Stimulated activated CD4-positive, alpha-beta T cell treated with anti-CD3 and anti-CD28 coated beads, Interleukin-1b, Interleukin-23, amount 100 ng/mL, for 48 hours (primary cell): Measurements from ENCODE around the gene NRP2.
A peak's percentile ranks its signal among the peaks of the same experiment; 100 is the strongest.

Experiments used
- DNase-seq: peaks from one replicate; pipeline ENCODE4 v3.0.0-alpha.2; 2020

Gene NRP2

DNA sequence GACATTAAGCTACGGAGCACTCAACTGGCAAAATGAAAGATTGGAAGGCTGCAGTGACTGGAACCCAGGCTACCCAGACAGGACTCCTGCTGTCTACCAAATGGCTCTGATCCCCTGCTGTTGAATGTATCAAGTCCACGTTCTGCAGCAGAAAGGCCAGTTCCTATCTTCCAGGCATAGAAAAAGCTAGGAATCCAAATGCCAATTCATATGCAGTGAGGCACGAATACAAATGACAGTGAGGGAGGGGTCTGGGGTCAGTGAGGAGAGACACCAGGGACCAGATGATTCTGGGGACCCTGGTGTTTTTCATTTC is 5.3 kb downstream of the NRP2 start:
- DNase-seq, result no peak

DNA sequence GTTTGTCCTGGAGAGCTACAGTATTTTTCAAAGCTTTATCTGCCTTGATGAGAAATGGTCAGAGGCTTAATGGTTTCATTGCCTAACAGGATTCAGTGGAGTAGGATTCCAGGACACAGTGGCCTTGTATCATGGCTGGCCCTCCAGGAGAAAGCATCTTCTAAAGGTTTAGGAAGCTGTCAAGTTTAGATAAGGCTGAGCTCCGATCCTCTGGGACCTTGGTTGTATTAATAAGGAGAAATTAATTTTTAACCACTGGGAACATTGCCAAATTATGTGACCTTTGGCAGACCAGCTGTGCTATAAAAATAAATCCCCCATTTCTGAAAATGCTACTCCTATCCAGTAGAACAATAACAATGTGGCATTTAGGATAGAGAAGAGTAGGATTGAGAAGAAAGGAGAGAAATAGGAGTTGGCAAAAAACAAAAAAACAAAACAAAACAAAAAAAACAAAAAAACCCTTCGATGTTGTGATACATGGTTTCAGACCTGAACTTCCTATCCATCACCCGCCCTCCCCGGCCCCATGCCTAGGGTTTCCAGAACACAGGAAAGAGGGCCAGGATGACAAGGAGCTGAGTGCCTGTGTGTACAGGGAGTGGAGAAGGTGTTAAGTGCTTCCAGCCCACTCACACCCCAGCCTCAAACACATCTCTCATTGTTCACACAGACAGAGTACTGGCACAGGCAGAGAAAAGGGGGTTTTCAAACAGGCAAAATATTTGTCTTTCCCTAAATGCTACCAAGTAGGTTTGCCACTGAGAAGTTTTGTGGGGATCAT is 6.3 kb downstream of the NRP2 start:
- no peak for DNase-seq

DNA sequence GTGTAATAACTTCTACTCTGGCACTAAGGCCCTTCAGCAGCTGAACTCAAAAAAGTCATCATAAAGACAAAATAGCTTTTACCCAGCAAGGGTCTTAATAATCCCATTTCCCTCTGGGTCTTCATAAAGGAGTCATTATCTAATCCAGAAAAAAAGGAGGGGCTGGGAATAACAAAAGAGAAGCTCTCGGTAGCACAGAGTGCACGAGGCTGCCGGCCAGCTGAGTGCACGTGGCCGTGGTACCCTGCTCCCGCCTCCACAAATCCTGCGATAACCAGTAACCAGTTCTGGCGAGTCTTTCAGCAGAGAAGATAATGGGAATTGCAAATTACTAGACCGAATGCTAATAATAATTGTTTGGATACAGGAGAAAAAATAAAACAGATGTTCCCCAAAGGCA is 7.5 kb downstream of the NRP2 start:
- DNase-seq, result no peak

DNA sequence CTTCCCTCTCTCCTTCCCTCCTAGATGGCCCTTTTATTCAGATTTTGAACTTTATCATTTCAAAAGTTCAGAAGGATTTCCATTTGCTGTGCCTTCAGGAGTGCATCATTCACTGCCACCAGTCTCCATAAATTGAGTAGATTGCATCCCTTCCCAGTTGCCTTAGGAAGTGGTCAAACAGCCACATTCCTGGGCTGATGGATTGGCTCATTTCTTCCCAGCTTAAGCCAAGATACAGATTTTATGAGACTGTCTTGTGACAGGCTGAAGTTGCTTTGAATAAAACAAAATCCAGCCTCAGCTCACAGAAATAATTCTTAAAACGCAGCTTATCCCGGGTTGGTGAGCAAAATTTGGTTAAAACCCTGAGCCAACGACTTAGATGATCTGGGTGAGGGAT is 9.8 kb downstream of the NRP2 start:
- no peak for DNase-seq

DNA sequence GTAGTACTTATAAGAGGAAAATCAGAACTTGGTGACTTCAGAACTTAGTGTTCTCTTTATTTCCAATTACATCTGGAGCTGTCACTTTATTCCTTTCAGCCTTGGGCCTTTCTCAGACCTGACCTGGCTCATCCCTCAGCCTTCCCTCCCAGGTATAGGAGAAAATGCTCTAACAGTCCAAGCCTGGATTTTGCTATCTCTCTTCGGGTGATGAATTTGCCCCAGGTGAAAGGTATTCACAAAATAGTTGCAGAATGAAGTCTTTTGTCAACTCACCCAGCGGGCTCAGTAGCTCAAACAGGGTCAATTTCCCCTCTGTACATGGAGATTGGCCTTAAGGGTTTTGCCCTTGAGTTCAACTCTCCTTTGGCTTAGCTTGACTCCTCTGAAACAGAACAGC is 12.0 kb downstream of the NRP2 start:
- DNase-seq, result no peak

DNA sequence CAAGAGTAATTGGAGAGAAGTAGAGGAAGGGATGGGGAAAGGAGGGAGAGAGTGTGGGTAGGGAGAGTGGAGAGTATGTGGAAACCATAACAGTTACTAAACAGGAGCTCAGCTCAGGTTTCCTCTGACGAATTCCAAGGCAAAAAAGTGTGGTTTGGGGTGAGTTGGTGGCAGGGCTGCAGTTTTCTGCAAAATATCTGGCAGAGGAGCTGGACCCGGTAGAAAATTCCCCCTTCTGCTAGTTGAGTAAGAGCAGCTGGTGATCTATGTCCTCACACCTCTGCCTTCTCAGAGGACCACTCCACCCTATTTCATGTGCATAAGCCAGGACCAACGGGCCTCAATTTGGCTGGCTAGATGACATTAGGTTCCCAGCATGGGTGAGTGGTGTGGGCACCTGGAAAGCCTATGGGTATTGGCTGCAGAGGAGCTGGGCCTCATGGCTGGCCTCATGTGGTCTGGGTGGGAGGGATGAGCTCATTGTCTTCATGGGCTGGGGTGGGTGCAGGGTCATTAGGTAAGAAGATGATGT is 13.2 kb downstream of the NRP2 start:
- no peak for DNase-seq

DNA sequence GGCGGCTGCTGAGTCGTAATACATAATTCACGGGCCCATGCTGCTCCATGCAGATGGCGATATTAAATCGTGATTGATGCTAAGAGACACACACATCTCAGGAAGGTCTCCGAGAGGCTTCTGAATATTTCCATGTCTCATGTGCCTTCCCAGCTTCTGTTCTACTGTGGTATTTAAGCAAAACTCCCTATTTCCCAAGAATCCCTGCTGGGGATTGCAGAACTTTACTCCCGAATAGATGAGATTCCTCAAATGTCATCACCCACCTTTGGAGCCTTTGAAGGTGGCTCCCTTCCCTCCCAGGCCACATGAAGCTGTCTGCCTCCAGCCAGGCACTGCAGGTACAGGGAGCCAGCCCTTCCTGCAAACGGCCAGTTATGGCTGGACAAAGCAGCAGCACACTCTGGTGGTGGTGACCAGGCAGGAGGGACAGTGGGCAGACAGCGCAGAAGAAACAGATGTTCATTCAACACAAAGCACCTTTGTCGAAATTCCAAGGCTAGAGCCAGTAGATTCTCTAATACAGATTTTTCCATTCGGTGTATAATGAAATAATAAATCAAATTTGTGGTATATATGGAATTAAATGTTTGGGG is 14.1 kb downstream of the NRP2 start:
- DNase-seq, result no peak

DNA sequence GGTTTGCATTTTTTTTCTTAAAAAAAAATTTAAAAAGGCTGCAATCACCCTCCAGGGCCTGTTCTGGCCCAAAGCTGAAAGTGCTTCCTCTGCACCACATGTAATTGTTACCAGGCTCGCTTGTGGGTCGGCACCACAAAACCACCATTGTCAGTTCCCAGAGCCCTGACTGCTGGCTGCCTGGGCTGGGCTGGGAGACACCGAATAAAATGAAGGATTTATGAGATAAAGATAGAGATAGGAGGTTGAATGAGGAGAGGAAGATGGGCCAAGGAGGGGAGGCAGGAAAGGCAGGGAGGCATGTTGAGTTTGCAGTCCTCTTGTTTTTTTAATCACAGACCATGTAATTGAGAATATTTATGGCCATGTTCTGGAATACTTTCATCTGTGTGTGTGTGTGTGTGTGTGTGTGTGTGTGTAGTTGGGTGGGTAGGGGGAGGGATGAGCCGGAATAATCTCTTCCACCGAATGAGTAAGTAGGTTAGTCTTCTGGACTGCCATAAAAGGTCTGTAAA is 14.7 kb downstream of the NRP2 start:
- DNase-seq, result no peak

DNA sequence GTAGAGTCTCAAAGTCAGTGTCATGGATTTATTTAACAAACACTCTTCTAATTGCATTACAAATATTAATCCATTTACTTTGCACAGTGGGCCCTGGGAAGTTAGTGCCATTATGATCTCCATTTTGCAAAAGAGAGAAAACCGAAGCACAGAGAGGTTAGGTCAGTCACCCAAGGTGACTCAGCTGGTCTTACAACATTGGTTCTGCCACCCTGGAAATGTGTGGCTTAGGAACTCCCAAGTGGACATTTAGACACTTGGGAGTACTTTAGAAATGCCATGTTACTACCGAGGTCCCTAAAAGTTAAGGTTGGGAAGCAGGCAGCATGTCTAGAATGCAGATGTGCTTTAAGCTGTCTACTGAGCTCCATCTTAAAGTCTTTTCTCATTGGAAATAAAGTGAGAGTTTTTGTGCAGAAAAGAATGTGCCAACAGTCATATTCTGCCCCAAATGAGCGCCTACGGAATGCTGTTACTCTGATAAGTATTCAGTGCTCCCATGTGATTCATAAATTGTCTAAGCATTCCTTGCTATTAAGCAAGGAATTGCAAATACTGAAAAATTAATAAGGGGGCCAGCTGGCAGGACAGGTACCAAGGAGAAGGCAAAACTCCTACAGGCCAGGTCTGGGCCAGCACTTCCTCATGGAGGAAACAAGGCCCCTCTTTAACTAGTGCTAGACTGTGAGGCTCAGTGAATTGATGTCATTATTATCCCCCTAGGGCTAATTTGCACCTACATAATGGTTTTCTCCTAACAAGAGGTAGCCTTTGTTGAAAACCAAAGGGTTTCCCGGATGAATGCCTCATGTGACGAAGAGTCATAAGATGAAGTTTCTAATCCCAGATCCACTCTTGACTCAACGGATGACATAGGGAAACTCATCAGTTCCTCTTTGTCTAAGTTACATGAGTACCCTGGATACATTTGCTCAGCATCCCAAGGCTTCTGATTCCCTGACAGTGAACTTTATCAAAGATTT is 16.3 kb downstream of the NRP2 start:
- DNase-seq, result no peak

DNA sequence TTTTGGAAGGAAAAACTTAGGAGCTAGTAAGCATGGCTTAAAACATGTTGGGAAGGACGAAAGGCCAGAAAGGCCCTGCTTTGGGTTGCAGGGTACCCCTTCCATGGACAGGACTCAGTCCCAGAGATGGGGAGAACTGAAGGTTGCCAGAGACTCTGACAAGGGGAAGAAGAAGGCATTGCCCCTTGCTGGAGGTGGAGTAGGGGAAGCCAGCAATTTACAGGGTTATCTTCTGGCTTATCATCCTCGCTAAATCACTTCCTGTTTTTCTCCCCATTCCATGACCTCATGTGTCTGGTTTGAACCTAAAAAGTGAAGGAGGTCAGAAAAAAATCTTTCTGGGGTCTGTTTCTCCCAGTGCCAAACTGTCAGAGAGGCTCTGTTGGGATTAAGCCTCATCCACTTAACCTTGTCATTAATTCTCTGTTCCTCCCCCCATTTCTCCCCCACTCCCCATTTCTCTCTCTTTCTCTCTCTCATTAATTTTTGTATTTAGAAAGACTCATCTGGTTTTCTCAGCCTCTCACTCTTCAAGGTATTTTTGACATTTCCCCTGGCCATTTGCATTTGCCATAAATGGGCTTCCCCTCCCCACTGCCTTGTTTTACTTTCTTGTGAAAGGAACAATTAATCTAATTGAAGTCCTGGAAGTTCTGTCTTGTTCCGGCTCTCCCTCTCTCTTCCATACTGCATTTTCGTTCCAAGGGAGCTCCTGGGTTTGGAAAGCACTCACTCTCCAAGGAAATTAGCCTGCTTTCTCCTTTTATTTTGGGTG is 17.4 kb downstream of the NRP2 start:
- no peak for DNase-seq

DNA sequence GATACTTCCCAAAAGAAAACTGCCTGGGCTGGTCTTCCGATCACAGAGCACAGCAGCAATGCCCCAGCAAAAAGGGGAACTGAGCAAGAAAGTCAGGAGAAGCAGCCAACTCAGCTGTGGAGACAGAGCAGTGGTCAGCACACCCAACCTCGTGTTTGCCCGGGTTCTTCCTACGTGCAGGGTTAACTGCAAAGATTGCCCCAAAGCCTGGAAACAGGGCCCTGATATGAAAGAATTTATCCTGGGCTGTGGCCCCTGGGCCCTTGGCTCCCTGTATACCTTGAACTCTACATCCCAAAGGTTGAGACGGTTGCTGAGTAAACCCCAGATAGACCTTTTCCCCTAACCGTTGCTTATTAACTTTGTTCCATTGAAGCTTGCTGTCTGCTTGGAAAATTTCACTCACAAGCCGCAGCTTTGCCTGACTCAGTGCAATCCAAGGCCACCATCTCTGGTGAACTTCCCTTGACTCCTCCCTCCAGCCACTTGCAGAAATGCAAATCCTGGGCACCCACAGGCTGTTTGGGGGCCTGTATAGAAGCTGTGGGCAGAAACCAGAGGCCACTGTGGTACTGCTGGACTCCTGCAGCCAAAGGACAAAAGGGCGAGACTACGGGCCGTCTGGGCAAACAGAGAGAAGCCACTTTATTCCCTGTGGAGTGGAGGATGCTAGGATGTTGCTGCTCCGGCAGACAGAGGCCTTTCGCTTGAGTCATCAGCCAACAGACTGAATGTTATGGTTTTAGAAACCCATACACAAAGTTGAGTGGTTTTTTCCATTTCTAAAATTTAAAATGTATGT is 18.2 kb downstream of the NRP2 start:
- peak; percentile 57 for DNase-seq

DNA sequence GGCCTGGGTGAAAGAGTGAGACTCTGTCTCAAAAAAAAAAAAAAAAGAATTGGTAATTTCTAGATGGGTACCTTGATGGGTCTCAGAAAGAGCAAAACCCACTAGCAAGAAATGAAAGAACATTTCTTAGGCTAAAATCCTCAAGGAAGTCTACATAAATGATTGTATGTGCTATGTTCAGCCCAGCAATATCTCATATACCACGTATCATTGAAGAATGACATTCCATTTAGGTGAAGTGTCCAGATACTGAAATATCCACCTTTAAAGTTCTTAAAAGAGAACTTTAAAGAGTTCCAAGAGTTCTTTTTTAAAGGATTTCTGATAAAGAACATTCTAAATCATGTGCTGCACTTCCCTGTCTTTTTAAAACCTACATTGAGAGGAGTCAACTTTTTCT is 19.2 kb downstream of the NRP2 start:
- no peak for DNase-seq

DNA sequence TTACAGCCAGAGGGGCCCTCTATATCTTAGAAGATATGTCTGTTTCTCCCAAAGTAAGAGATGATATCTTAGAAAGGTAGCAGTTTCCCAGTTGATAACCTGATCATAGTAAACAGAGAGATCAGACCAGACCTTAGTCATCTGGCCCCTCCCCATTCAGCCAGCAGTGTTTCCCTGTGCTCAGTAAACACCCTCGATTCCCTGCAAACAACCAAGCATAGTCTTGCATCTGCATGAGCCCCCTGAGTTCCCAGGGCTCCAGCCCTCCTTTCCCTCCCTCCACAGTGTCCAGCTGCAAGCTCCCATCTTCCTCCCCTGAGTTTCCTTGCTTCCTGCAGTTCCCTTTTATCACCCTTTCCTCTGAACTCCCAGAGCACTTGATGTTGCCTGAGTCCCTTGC is 20.3 kb downstream of the NRP2 start:
- no peak for DNase-seq

DNA sequence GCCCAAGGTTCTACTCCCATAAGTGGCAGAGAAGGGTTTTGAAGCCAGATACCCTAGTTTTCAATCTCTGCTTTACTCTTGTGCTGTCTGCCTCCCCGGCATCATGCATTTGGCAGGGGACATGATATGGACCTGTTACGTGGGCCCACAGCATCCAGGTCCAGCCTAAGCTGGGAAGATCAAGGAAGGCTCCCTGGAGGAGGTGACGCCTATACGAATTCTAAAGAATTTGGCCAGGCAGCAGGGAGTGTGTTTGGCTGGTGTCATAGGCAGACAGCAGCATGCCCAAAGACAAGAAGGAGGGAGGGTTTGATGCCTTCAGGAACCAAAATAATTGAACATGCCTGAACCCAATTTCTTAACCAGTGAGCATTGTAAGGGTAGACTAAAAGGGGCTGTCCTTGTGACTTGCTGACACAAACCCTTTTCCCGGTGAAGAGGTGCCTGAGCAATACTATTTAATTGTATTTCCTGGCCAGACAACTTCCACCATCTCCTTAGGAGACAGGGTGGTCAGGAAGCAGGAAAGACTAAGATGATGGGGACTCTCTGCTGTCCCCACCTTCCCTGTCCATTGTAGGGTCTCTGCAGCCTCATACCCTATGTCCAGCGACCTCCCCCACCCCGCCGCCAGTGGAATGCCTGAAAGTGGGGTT is 21.3 kb downstream of the NRP2 start:
- no peak for DNase-seq

DNA sequence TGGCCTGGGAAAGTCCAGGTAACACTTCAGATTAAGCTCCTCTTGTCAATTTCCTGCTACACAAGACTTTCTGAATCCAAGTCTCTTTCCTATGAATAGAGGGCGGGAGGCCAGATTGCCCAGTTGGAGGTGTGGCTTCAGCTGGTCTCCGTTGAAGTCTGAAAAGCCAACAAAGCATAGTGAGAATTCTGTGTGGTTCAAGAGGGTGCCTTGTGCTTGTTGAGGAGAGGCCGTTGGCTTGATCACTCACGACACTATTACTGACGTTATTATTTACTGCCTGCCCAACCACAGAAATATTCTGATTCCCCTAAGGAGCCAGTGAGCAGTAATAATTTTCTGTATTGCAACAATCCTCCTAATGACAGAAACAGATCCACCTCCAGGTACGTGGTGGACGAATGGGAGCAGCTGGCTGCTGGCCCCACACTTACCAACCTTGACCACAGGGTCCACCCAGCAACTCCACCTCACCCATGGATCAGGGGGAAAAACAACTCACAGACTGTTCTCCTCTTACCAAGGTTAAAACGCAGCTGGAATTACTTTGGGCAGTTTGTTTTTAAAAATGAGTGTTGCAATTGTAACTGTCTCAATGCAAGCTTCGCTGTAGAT is 21.9 kb downstream of the NRP2 start:
- no peak for DNase-seq

DNA sequence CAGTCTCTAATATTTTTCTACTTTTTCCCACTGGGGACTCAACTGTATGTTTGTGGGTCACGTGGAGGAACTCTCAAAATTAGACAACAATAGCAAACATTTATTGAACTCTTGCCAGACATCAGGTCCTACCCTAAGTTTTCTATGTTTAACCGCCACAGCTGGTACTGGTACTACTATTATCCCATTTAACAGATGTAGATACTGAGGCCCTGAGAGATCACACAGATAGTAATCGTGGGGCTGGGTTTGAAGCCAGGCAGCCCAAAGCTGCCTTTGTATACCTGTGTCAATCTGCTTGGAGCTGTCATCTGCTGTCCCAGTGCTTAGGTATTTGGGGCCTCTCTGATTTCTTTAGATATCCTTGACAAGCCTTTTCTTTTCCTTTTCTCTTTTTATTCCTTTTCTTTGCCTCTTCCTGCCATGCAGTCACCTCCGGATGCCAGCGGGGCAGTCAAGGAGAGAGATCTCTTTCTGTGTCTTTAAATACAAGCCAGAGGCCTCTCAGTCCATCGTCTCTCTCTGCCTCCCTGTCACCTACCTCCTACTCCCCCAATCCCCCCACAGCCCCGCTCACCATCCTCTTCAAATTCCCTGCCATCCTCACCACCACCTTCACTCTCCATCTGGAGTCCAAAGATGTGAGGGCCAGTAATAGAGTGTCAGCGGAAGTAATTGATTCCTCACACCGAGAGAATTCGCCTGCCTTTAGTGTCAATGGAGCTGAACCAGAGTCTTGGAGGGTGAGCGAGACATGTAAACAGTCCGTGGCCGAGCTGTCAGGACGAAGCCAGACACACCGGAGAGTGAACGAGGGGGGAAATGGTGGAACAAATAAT is 23.4 kb downstream of the NRP2 start:
- no peak for DNase-seq

DNA sequence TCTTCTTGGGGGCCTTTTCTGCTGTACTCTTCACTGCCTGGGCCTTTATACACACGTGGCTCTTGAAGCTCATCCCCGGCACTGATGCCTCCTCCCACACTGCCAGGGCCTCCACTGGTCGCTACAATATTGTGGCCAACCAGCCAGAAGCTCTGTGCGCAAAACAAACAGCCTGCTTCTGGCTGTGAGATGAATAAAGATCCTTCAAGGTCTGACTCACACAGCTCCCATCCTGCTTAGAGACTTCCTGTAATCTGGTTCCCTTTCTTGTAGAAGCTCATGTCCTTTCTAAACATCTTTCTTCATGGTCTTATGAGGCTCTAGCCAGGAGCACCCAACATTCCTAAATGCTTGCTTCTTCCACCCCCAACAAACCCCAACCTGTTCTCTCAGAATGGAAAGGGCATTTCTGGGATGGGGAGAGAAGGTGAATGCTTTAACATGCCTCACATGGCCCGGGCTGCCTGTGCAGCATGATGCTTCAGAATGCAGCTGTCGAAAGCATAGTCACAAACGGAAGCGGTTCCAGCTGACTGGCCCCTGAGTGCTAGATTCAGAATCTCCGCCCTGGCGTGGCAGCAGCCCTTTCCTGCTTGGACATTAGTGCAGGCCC is 24.6 kb downstream of the NRP2 start:
- DNase-seq, result peak; percentile 62

DNA sequence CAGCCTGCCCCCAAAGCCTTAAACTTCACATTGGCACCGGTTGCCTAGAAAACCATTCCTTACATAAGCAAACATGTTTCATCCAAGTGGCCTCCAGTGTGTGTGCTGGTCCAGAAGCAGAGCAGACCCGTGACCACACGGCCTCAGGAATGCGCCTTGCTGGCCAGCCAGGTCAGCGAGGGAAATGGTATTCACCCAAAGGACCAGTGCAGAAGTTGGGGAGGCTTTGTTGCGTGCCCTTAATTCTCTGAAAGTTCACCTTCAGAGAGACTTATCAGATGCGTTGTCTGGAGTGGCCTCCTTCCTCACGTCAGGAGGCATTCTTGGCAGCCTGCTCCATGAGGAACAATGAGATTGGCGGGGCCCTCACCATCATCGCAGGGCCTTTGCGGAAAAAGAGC is 25.9 kb downstream of the NRP2 start:
- DNase-seq, result no peak

DNA sequence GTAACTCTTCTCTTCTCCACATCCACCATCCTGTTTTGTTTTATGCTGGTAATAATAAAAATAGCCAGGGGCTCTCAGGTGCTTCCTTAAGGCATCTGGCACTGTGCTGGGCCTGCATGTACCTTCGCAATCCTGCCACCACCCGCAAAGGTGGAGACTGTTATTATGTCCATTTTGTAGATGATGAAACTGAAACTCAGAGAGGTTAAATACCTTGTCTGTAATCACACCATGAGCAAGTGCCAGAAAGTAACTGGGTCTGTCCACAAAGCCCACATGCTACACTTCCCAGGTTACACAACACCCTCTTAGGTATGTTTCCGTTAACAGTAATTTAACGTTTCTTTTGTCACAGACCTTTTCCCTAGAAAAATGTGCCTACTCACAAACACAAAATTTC is 27.0 kb downstream of the NRP2 start:
- DNase-seq, result no peak
